B cell (primary cell): Measurements from ENCODE around the gene GPR78.

Experiments used
- CTCF ChIP-seq: fragments of 200-600 bp; IDR thresholded peaks from one replicate; pipeline ENCODE4 v1.8.0; 2022; ENCODE audit warnings: antibody characterized with exemption, mild to moderate bottlenecking
- EZH2 ChIP-seq: IDR thresholded peaks from 2 replicates; pipeline ENCODE4 v1.6.1; 2012; ENCODE audit warnings: borderline replicate concordance, low read depth, mild to moderate bottlenecking, moderate library complexity, low read length; ENCODE audit not compliant: insufficient read depth, poor library complexity, severe bottlenecking

- no peak for TF ChIP-seq CTCF
- no peak for TF ChIP-seq EZH2
These were observed 2.2 kb upstream of the GPR78 start for GRCh38 chr4:8577972-8578371.
